GM18873 (cell line): Measurements from ENCODE around the gene RNU7-1.

Experiments
- ATAC-seq: cut with Tn5 transposase; IDR thresholded peaks from one replicate; pipeline ENCODE4 v1.9.1; 2021; ENCODE audit warnings: mild to moderate bottlenecking, moderate library complexity, moderate number of reproducible peaks; ENCODE audit not compliant: unreplicated experiment, low FRiP score

RNU7-1 gene

GRCh38 chr12:6963016-6963731 lies 19.6 kb downstream of the RNU7-1 start:
- no peak for ATAC-seq

- no peak for ATAC-seq
These were observed 20.3 kb downstream of the RNU7-1 start for GRCh38 chr12:6963791-6964413.

- no peak for ATAC-seq
These were observed 21.0 kb downstream of the RNU7-1 start for GRCh38 chr12:6964605-6965025.

GRCh38 chr12:6965026-6965661 lies 21.5 kb downstream of the RNU7-1 start:
- ATAC-seq: no peak

GRCh38 chr12:6965714-6966113 lies 22.1 kb downstream of the RNU7-1 start:
- ATAC-seq: no peak

- no peak for ATAC-seq
These were observed 22.7 kb downstream of the RNU7-1 start for GRCh38 chr12:6966351-6966750.

GRCh38 chr12:6967651-6968100 lies 24.1 kb downstream of the RNU7-1 start:
- no peak for ATAC-seq

GRCh38 chr12:6968426-6968825 lies 24.8 kb downstream of the RNU7-1 start:
- ATAC-seq: no peak

- ATAC-seq: no peak
These were observed 26.5 kb downstream of the RNU7-1 start for GRCh38 chr12:6970096-6970527.

GRCh38 chr12:6974180-6974579 lies 30.6 kb downstream of the RNU7-1 start:
- ATAC-seq: no peak

- no peak for ATAC-seq
These were observed 31.8 kb downstream of the RNU7-1 start for GRCh38 chr12:6975297-6976032.

- no peak for ATAC-seq
These were observed 34.0 kb downstream of the RNU7-1 start for GRCh38 chr12:6977653-6978052.

GRCh38 chr12:6978188-6978587 lies 34.6 kb downstream of the RNU7-1 start:
- ATAC-seq: no peak

GRCh38 chr12:6978611-6979011 lies 35.0 kb downstream of the RNU7-1 start:
- no peak for ATAC-seq

- ATAC-seq: no peak
These were observed 35.4 kb downstream of the RNU7-1 start for GRCh38 chr12:6979021-6979420.

- ATAC-seq: no peak
These were observed 35.8 kb downstream of the RNU7-1 start for GRCh38 chr12:6979453-6979852.

- no peak for ATAC-seq
These were observed 36.5 kb downstream of the RNU7-1 start for GRCh38 chr12:6980075-6980474.

- ATAC-seq: no peak
These were observed 37.1 kb downstream of the RNU7-1 start for GRCh38 chr12:6980740-6981139.

GRCh38 chr12:6981152-6982052 lies 37.8 kb downstream of the RNU7-1 start:
- no peak for ATAC-seq

GRCh38 chr12:6982532-6982931 lies 38.9 kb downstream of the RNU7-1 start:
- no peak for ATAC-seq
